NCI-H226 (cell line): ENCODE measurements around the gene FAM98C.
"Not testable (repeated sequence)": the region's sequence is repeated elsewhere in the genome, so short reads cannot be mapped to it uniquely, and the experiment has no call there.

Experiments
- DNase-seq: peaks from one replicate; pipeline ENCODE4 v3.0.0-alpha.2; 2015

FAM98C gene

GRCh38 chr19:38400361-38400760 lies 2.5 kb upstream of the FAM98C start:
- DNase-seq: no peak

- peak; percentile 76 for DNase-seq
These were observed 1.7 kb upstream of the FAM98C start for GRCh38 chr19:38401148-38401547.

GRCh38 chr19:38402623-38402966 lies 298 bp upstream of the FAM98C start:
- no peak for DNase-seq

GRCh38 chr19:38404858-38405257 lies 2.0 kb downstream of the FAM98C start:
- no peak for DNase-seq

GRCh38 chr19:38405276-38405675 lies 2.4 kb downstream of the FAM98C start:
- DNase-seq: no peak

DNA sequence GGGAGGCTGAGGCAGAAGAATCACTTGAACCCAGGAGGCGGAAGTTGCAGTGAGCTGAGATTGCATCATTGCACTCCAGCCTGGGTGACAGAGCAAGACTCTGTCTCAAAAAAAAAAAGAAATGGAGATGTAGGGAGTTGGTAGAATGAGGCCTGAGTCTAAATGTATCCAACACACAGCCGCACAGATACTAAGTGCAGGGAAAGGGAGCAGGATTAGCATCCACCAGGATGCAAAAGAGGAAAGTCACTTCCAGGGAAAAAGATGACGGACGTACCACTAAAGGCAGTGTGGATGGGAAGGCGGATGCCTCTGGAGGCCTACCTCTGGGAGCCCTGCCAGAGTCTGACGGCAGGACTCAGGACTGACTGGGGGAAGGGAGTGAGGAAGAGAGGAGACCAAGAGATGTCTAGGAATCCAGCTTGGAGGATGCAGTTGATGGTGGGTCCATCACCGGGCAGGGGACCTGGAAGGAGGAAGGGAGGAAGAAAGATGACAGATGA lies 6.8 kb downstream of the FAM98C start:
- DNase-seq: peak; percentile 48

- not testable (repeated sequence) for DNase-seq
These were observed 7.5 kb downstream of the FAM98C start for GRCh38 chr19:38410407-38410806.

GRCh38 chr19:38411041-38411712 lies 8.3 kb downstream of the FAM98C start:
- peak; percentile 82 for DNase-seq

GRCh38 chr19:38411898-38412297 lies 9.0 kb downstream of the FAM98C start:
- DNase-seq: not testable (repeated sequence)

DNA sequence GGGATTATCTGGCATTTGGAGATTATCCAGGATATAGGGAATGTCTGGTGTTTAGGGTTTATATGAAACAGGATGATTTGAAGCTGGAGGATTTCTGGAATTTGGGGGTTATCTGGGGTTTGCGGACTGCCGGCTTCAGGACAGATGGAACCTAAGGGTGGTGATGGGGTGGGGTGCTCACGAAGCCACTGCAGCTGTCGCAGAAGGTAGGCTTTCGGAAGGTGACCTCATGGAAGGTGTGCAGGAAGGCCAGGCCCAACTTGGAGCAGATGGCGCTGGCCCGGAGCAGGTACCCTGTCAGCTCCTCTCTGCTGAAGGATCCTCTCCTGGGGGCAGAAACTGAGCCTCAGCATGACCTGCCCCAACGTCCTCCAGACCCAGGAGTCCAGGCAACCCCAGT lies 9.6 kb downstream of the FAM98C start:
- no peak for DNase-seq

DNA sequence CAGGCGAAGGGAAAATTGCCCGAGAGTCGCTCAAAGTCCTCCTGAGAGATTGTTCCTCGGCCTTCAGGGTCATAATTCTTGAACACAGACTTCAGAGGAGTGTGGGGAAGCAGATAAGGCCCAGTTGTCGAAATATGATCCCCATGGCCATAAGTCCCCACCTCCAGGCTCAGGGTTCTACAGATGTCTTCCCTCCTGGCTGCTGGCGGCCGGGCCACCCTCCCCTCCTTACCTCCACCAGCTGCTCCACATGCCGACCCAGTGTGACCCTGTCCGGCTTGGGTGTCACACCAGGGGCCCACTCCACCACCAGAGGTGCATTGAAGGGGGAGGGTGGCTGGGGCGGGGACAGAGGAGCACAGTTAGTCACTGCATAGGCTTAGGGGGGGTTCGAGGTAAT lies 10.1 kb downstream of the FAM98C start:
- DNase-seq: no peak

DNA sequence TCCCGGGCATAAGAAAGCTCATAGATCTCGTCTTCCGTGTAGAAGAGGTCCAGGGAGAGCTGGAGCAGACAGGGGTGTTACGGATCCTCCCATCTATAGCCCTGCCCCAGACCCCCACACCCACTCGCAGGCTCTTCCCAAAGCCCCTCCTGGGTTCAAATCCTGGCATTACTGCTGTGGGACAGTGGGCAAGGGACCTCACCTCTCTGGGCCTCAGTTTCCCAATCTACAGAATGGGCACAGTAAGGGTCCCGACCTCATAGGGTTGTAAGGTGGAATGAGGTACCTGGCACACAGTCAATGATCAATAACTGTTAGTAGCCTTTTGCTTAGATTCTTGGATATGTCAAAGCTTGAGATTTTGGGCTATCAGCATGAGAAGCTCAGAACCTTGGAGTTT lies 10.5 kb downstream of the FAM98C start:
- DNase-seq: no peak

DNA sequence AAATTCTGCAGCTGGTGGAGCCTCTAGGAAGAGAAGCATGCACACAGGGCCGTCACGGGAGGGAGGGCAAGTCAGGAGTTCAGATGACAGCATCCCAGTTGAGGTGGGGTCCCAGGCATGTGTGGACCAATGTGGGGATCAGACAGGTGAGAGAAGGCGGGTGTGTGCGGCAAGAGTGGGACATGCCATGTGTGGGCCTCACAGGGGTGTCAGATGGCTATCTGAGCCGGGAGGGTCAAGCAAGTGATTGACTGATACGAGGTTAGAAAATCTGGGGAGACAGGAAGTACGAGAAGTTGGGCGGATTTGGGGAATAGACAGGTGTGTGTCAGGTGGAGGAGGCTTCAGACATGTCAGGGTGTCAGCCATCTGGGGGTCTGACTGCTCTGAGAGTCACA lies 14.3 kb downstream of the FAM98C start:
- DNase-seq: no peak

- DNase-seq: peak; percentile 63
These were observed 14.9 kb downstream of the FAM98C start for GRCh38 chr19:38417544-38418506.

DNA sequence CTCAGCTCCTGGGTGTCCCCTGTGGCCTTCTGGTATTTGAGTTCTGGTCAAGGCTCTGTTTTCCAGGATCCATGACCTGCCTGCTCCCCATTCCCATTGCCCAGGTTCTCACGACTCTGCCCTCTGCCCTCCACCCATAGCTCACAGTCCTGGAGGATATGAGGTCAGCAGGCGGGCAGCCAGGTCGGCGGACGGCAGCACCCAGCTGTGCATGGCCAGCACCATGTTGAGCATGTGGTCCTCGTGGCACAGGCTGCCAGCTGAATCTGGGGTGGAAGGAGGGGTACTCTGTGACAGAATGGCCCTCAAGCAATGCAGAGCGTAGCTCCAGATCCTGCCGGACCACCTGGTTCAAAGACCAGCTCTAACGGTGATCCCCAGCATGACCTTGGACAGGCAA lies 18.0 kb downstream of the FAM98C start:
- DNase-seq: no peak

DNA sequence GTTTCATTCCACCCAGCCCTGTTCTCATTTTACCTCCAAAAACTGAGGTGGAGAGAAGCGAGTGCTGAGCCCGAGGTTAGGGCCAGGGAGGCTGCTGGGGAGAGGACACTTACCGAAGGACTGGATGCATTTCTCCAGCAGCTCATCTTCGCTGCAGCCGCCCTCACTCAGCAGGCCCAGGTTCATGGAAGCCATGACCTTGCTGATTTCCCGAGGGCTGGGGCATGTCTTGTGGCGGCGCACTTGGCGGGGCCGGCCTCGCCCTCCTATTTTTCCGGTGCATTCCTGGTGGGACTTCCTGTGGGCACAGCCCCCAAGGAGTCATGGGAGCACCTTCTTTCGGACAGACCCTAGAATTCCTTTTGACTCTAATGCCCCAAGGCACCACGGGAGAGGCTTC lies 19.0 kb downstream of the FAM98C start:
- no peak for DNase-seq

DNA sequence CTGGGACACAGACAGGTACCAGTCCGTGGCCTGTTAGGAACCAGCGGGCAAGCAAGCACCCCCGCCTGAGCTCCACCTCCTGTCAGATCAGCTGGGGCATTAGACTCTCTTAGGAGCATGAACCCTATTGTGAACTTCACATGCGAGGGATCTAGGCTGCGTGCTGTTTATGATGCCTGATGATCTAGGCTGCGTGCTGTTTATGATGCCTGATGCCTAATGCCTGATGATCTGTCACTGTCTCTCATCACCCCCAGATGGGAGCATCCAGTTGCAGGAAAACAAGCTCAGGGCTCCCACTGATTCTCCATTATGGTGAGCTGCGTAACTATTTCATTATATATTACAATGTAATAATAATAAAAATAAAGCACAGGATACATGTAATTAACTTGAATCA lies 19.5 kb downstream of the FAM98C start:
- DNase-seq: no peak

GRCh38 chr19:38424272-38424671 lies 21.4 kb downstream of the FAM98C start:
- DNase-seq: no peak

GRCh38 chr19:38425222-38425809 lies 22.4 kb downstream of the FAM98C start:
- no peak for DNase-seq

DNA sequence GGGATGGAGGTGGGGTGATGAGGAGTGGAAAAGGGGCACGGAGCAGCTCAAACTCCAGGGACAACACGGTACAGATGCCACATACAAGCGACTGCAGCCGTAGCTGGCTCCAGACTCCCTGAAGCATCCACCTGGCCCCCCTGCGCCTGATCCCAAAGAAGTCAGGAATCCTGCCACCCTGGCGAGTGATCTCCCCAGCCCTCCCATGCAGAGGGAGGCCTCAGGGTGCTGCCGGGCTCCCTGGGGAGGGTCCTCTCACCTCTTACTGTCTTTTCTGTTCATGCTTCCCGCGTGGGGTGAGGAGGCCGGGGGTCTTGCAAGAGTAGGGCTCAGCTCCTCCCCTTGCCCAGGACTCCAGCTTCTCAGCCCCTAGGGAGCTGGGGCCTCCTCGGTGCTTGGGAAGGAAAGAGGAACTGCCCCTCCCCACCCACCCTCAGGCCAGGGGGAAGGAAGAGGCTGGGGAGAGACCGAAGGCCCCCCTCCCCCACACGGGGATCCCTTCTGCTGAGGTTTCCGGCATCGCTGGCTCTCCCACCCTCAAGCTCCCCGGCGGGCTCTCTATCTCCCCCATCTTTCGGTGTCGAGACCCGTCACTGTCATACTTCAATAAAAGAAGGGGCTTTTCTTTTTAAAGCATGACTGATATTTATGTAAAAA lies 23.0 kb downstream of the FAM98C start, which contains the start of gene RASGRP4:
TSS of gene RASGRP4 (minus strand) at position 410 of the 657 bp plus-strand sequence. CDS start at position 282, 128 bp downstream.
- no peak for DNase-seq

DNA sequence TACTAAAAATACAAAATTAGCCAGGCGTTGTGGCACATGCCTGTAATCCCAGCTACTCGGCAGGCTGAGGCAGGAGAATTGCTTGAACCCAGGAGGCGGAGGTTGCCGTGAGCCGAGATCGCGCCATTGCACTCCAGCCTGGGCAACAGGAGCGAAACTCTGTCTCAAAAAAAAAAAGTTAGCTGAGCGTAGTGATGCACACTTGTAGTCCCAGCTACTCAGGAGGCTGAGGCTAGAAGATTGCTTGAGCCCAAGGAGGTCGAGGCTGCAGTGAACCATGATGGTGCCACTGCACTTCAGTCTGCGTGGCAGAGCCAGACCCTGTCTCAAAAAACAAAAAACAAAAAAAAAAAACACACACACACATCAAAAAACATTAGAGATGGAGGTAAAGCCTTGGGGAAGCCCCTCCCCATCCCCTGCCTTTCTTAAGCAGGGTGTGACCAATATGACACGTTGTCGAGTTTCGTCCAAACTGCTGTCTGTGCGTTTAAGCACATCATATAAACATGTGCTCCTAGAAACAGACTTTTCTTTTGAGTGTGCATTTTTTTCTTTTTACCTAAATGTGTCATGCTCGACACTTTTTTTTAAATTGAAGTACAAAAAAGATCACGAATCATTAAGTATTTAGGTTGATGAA lies 24.3 kb downstream of the FAM98C start:
- not testable (repeated sequence) for DNase-seq

DNA sequence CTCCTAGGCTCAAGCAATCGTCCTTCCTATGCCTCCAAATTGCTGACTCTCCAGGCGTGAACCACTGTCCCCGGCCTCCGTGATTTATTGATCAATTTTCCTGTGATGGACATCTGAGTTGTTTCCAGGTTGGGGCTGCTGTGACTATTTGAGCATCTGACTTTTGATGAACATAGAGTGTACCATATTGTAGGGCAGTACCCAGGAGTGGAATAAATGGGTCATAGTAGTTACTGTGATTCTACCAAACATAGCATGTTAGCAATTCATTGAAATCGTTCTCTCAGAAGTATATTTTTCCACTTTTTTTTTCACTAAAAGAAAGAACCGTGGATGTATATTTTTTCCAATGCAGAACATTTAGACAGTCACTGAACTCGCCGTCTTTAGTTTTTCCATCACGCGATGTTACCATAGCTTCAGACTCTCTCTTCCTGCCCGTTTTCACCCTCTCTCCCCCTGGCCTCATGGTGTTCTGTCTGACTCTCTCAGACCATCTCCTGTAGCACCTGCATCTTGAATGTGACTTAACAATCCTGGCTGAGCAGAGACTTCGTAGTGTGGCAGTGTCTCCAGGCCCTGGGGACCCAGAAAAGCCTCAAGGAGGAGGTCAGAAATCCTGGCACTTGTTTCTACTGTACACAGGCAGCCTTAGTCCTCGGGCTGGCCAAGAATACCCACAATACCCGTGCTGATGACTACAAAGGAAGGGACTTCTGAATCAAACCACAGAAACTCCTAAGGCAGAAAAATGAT lies 26.3 kb downstream of the FAM98C start:
- DNase-seq: no peak
